Mucosa of descending colon (tissue), 3 donors: ENCODE measurements around the gene SLC24A4. TPM values are rescaled to one million over a fixed set of nuclear protein-coding genes. Genes with fewer than 3 reads are reported as not detected.

Source experiments
- ATAC-seq: fragments of 200-7000 bp; cut with Tn5 transposase; one replicate; pipeline ENCODE4 v1.9.1; 2020; ENCODE audit warnings: mild to moderate bottlenecking, moderate library complexity
- DNase-seq, 3 donors: peaks; one replicate each; pipeline ENCODE4 v3.0.0-alpha.2; 2020
- H3K36me3 ChIP-seq: fragments of 200-600 bp; one replicate; pipeline ENCODE4 v1.8.0; 2021; ENCODE audit warnings: low read depth, mild to moderate bottlenecking
- H3K4me1 ChIP-seq: fragments of 200-600 bp; one replicate; pipeline ENCODE4 v1.8.0; 2021; ENCODE audit warnings: low read depth, mild to moderate bottlenecking
- H3K4me3 ChIP-seq: fragments of 200-600 bp; one replicate; pipeline ENCODE4 v1.8.0; 2021; ENCODE audit warnings: mild to moderate bottlenecking
- H3K9me3 ChIP-seq: fragments of 200-600 bp; one replicate; pipeline ENCODE4 v1.8.0; 2021; ENCODE audit warnings: mild to moderate bottlenecking
- intact Hi-C, 2 donors: fragments of 100-400 bp; cut with DNase I in 1 of 2; cut with micrococcal nuclease in 1 of 2; formaldehyde crosslinking; loops; one replicate each; pipeline versions ENCODE4 v1.11.0 to v1.11.1; 2022; cut with DNase I, micrococcal nuclease
- total RNA-seq, 3 donors: library from RNA; stranded (reverse); fragmentation: NEBNext Ultra II Directional in 2 of 3; extraction: Animal tissue kit (Norgen Biotek cat#: 25700) in 2 of 3; gene quantifications; one replicate each; pipeline versions ENCODE4 v1.2.1 to v1.2.4, GENCODE V29; 2021 to 2023
- TF ChIP-seq, protein P1 (sequence below): fragments of 200-600 bp; IDR thresholded peaks from one replicate; pipeline ENCODE4 v1.8.0; 2022; ENCODE audit warnings: antibody characterized with exemption, mild to moderate bottlenecking
- donor health status: DM: no; HTN: no; CAD: no; lungs with moderate emphysema.
- donor health status: DM: no; HTN: no; CAD: no.
- donor health status: DM: no; HTN: yes; CAD: no.

The SLC24A4 gene
- total RNA-seq, 3 donors from 2014 or later: 0.14 to 0.63 (median 0.27) TPM

DNA sequence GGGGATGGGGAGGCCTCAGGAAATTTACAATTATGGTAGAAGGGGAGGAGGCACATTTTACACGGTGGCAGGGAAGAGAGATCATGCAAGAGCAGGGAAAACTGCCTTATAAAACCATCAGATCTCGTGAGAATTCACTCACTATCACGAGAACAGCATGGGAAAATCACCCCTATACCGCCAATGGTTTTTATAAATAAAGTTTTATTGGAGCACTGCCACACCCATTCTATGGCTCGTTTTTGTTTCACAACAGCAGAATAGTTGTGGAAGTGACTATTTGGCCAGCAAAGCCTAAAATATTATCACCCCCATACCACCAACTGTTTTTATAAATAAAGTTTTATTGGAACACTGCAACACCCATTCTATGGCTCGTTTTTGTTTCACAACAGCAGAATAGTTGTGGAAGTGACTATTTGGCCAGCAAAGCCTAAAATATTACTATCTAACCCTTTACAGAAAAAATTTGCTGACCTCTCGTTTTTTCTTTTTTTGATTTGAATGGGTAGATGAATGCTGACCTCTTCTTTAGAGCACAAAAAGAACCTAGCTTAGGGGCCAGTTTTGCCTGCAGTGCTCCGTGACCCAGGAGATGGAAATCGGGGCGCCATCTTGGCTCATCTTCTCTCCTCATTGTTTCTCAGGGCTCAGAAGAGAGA, 113.3 kb downstream of the SLC24A4 start:
- Histone ChIP-seq H3K4me1 (peaks cover 6% of the 10 kb centered on the region), H3K36me3 (no peaks in the 10 kb centered on the region), H3K4me3 (no peak overlapping the region), H3K9me3 (no peaks in the 10 kb centered on the region)
- TF ChIP-seq, protein P1, sequence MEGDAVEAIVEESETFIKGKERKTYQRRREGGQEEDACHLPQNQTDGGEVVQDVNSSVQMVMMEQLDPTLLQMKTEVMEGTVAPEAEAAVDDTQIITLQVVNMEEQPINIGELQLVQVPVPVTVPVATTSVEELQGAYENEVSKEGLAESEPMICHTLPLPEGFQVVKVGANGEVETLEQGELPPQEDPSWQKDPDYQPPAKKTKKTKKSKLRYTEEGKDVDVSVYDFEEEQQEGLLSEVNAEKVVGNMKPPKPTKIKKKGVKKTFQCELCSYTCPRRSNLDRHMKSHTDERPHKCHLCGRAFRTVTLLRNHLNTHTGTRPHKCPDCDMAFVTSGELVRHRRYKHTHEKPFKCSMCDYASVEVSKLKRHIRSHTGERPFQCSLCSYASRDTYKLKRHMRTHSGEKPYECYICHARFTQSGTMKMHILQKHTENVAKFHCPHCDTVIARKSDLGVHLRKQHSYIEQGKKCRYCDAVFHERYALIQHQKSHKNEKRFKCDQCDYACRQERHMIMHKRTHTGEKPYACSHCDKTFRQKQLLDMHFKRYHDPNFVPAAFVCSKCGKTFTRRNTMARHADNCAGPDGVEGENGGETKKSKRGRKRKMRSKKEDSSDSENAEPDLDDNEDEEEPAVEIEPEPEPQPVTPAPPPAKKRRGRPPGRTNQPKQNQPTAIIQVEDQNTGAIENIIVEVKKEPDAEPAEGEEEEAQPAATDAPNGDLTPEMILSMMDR: no peak
- ATAC-seq: no peak
- no peak for DNase-seq
- intact Hi-C loops: no loop called here

DNA sequence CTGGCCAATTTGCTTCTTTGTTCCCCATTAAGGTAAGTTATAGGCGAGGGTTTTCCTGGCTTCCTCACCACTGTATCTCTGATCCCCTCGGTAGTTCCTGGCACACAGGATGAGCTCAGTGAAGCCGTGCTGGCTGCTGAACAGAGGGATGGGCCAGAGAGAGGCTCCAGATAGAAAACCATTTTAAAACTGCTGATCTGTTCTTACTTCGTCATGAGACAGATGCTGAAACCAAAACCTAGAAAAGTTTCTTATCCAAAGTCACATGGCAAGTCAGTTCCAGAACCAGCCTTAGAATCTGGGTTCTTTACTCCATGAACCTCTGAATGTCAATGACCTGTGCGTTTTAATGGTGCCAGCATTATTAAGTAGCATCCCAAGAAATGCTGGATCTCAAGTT, 114.3 kb downstream of the SLC24A4 start:
- H3K36me3 ChIP-seq: no peaks in the 10 kb centered on the region
- DNase-seq (no peak), ATAC-seq (no peak)
- intact Hi-C loops: no loop called here
- no peak overlapping the region for H3K4me3 ChIP-seq
- H3K4me1 ChIP-seq: peaks cover 6% of the 10 kb centered on the region
- no peaks in the 10 kb centered on the region for H3K9me3 ChIP-seq
- TF ChIP-seq, protein P1: no peak

DNA sequence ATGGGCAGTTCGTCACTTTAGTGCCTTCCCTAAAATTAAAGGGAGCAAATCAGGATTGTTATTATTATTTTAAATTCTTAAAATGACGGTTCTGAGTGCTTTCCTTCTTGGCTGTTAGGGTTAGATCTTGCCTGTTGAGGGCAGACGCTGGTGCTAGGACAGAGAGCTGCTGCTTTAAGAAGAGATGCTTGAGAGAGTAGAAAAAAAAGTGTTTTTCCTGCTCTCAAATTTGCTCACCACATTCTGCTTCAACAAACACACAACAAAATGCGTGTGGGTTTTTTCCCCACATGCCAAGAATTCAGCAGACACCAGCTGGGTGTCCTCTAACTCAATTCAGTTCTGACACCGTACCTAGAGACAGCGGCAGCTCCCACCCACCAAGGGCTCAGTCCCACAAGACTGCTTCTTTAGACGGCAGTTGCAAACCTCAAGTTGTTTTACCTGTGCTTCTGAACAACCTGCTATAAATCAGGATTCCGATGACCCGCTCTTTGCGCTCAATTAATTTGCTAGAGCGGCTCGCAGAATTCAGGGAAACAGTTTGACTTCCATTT, 114.8 kb downstream of the SLC24A4 start:
- ATAC-seq (no peak), DNase-seq (no peak)
- no peak overlapping the region for H3K4me3 ChIP-seq
- no peaks in the 10 kb centered on the region for H3K36me3 ChIP-seq
- TF ChIP-seq, protein P1: no peak
- intact Hi-C loops: no loop called here
- H3K9me3 ChIP-seq: no peaks in the 10 kb centered on the region
- peaks cover 6% of the 10 kb centered on the region for H3K4me1 ChIP-seq

DNA sequence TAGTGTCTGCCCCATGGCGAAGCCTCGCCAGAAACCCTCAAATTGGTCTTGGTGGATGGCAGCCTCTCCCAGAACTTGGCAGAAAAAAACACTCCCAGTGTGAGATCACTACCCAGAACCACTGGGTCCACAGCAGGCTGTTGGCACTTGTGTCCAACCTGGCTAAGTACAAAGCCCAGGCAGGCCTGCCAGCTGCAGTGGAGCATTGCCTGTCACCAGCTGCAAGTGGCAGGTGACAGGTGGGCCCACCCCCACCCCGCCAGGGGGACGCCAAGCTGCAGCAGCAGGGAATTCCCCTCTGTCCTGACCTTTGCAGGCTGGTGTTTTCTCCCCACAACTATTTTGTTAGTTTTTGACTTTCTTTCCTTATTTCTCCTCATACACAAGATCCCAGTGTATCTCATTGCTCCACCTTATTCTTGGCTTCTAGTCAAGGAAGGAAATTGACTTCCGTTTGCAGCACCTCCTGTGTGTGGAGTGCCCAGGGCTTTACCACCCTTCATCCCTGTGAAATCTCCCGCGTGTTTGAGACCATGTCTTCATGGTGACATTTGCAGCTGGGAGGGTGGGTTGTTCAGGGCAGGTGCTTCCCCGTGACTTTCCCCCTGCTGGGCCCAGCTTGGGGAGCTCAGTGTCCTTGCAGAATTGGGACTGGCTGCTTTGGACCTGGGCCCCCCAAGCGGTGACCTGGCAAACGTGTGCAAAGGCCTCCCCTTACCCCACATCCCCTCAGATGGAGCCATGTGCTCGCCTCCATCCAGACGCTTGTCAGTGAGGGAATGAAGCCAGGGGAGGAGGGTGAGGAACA, 116.8 kb downstream of the SLC24A4 start:
- DNase-seq: no peak
- no peaks in the 10 kb centered on the region for H3K36me3 ChIP-seq
- H3K9me3 ChIP-seq: no peaks in the 10 kb centered on the region
- intact Hi-C loops: no loop called here
- H3K4me1 ChIP-seq: peaks cover 6% of the 10 kb centered on the region
- H3K4me3 ChIP-seq: no peak overlapping the region
- TF ChIP-seq, protein P1: no peak
- ATAC-seq: peak; percentile 72

DNA sequence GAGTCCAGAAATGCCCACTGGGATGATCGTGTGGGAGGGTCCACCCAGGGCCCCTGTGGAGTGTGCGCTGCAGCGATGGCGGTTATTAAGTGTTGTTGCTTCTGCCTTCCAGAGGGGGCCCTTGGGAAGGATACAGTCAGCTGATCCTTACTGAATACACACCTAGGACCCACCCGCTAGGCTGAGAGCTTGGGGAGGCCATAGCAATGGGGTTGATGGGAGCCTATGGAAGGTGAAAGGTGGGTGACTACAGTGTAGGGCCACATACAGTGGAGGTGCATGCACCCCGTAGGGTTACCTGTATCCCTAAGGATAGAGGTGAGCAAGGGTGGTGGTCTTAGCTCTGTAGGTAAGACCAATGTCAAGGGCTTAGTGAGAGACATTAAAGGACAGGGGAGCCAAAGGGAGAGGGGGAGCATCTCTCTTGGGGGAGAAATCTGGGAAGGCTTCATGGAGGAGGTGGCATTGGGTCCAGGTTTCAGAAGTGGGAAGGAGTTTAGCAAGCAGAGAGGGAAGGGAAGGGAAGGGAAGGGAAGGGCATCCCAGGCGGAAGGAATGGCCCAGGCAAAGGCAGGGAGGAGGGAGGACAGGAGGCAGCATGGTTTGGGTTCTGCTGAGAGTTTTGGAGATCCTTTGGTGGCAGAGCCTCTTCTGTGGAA, 117.5 kb downstream of the SLC24A4 start:
- no peak for DNase-seq
- intact Hi-C loops: no loop called here
- TF ChIP-seq, protein P1: no peak
- H3K4me3 ChIP-seq: no peak overlapping the region
- no peaks in the 10 kb centered on the region for H3K9me3 ChIP-seq
- peaks cover 6% of the 10 kb centered on the region for H3K4me1 ChIP-seq
- H3K36me3 ChIP-seq: no peaks in the 10 kb centered on the region
- ATAC-seq: no peak
